ENCODE measurements around the gene TPP1. TPM values are rescaled to one million over a fixed set of nuclear protein-coding genes. Genes with fewer than 3 reads are reported as not detected.

TPP1 gene
- total RNA-seq, 4 donors from 2014 or later = 13.9 to 43.4 (median 19.6) TPM

- in situ Hi-C loops (cut with MboI; ENCODE audit: low sequenced_read_pairs in 4 of 4) = no loop called here
- ATAC-seq (no peak), DNase-seq (no peak)
- intact Hi-C loops (cut with DNase I; ENCODE audit: low total_unique reads) = no loop called here
- Histone ChIP-seq H3K36me3 (no peaks in the 10 kb centered on the region), H3K9me3 (no peaks in the 10 kb centered on the region), H3K27me3 (peaks cover 18 to 28% (median 23%) of the 10 kb centered on the region in 3 donors), H3K27ac (peak overlapping the region in 3 of 4 donors; percentile 65 to 70 (median 66)), H3K4me1 (peaks cover 0 to 4% of the 10 kb centered on the region in 2 donors), H3K4me3 (no peak overlapping the region)
- TF ChIP-seq POLR2A (IDR thresholded peaks at IDR 0.05) (no peak), CTCF (IDR thresholded peaks at IDR 0.05 in 4 of 5, conservative IDR thresholded peaks at IDR 0.05 in 1 of 5) (no peak)
These were observed 37.3 kb upstream of the TPP1 start for GRCh38 chr11:6656584-6656915.

- Histone ChIP-seq H3K27me3 (peaks cover 18 to 28% (median 23%) of the 10 kb centered on the region in 3 donors), H3K9me3 (no peaks in the 10 kb centered on the region), H3K27ac (peak within 1 kb of the TSS; percentile 68 to 71 (median 70)), H3K4me3 (peak within 1 kb of the TSS; percentile 43 to 48 (median 47)), H3K36me3 (no peaks in the 10 kb centered on the region), H3K4me1 (peaks cover 0 to 4% of the 10 kb centered on the region in 2 donors)
- intact Hi-C loops (cut with DNase I; ENCODE audit: low total_unique reads) (no loop called here), in situ Hi-C loops (cut with MboI; ENCODE audit: low sequenced_read_pairs in 4 of 4) (no loop called here)
- DNase-seq = no peak
- ATAC-seq = no peak
- TF ChIP-seq CTCF (IDR thresholded peaks at IDR 0.05 in 4 of 5, conservative IDR thresholded peaks at IDR 0.05 in 1 of 5) = no peak
- TF ChIP-seq POLR2A (IDR thresholded peaks at IDR 0.05) = no peak
These were observed 36.8 kb upstream of the TPP1 start, which contains the start of gene DCHS1 for GRCh38 chr11:6655790-6656583. Gene DCHS1, minus strand, starts transcription at chr11:6655809. Its CDS starts 14,196 bp downstream, at chr11:6641613.

GRCh38 chr11:6655020-6655789 lies 36.0 kb upstream of the TPP1 start:
- Histone ChIP-seq H3K27ac (peak overlapping the region; percentile 61 to 71 (median 69)), H3K9me3 (no peaks in the 10 kb centered on the region), H3K27me3 (peaks cover 18 to 28% (median 23%) of the 10 kb centered on the region in 3 donors), H3K4me3 (peak overlapping the region; percentile 43 to 48 (median 46)), H3K4me1 (peaks cover 0 to 4% of the 10 kb centered on the region in 2 donors), H3K36me3 (no peaks in the 10 kb centered on the region)
- in situ Hi-C loops (cut with MboI; ENCODE audit: low sequenced_read_pairs in 4 of 4) = no loop called here
- TF ChIP-seq CTCF (IDR thresholded peaks at IDR 0.05 in 4 of 5, conservative IDR thresholded peaks at IDR 0.05 in 1 of 5) (no peak), POLR2A (IDR thresholded peaks at IDR 0.05) (no peak)
- ATAC-seq = peak in 1 of 2 donors; percentile 29
- DNase-seq = no peak
- intact Hi-C loops (cut with DNase I; ENCODE audit: low total_unique reads) = no loop called here

- peak in 1 of 2 donors; percentile 32 for ATAC-seq
- no peaks in the 10 kb centered on the region for H3K36me3 ChIP-seq
- peaks cover 18 to 28% (median 23%) of the 10 kb centered on the region in 3 donors for H3K27me3 ChIP-seq
- peak overlapping the region; percentile 61 to 71 (median 69) for H3K27ac ChIP-seq
- DNase-seq = no peak
- H3K9me3 ChIP-seq = no peaks in the 10 kb centered on the region
- TF ChIP-seq POLR2A (IDR thresholded peaks at IDR 0.05) (no peak), CTCF (IDR thresholded peaks at IDR 0.05 in 4 of 5, conservative IDR thresholded peaks at IDR 0.05 in 1 of 5) (no peak)
- peak overlapping the region; percentile 43 to 48 (median 46) for H3K4me3 ChIP-seq
- H3K4me1 ChIP-seq = peaks cover 0 to 4% of the 10 kb centered on the region in 2 donors
- intact Hi-C loops (cut with DNase I; ENCODE audit: low total_unique reads) (no loop called here), in situ Hi-C loops (cut with MboI; ENCODE audit: low sequenced_read_pairs in 4 of 4) (no loop called here)
These were observed 35.2 kb upstream of the TPP1 start for GRCh38 chr11:6654281-6655019.
